GM12873 (cell line): ENCODE measurements around the gene IL24.

Source experiments
- TF ChIP-seq, protein P1 (sequence below): IDR thresholded peaks from 2 replicates; pipeline ENCODE4 v1.5.1; 2012; ENCODE audit warnings: low read depth, mild to moderate bottlenecking, moderate library complexity, low read length, control low read depth; ENCODE audit not compliant: insufficient read depth; ENCODE audit errors: missing control alignments

IL24 gene

DNA sequence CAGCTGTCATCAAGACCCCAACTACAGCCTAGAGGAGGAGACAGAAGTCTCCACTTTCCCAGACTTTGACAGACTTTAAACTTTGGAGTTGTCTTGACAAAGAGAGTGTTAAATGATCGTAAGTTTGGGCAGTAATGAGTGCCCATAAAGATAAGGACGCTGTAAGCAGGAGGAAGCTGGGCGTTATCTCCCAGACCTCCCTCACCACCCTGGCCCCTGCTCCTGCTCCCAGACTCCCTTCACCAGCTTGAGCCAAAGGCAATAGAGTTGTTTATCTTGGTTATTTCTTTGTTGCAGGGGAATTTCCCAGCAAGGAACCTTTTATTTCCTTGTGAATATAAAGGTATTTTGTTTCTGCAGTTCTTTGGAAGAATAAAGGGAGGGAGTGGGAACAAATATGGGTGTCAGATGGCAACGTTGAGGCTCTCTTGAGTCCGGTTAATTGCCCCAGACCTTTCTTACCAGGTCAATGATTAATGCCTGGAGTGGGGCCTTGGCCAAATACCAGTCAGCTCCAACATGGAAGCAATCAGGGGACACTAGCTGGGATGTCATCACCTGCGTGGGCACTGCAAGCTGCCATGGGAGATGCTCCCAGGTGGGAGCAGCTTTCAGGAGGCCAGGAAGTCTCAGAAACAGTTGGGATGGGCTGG lies 44.6 kb downstream of the IL24 start:
- TF ChIP-seq, protein P1, sequence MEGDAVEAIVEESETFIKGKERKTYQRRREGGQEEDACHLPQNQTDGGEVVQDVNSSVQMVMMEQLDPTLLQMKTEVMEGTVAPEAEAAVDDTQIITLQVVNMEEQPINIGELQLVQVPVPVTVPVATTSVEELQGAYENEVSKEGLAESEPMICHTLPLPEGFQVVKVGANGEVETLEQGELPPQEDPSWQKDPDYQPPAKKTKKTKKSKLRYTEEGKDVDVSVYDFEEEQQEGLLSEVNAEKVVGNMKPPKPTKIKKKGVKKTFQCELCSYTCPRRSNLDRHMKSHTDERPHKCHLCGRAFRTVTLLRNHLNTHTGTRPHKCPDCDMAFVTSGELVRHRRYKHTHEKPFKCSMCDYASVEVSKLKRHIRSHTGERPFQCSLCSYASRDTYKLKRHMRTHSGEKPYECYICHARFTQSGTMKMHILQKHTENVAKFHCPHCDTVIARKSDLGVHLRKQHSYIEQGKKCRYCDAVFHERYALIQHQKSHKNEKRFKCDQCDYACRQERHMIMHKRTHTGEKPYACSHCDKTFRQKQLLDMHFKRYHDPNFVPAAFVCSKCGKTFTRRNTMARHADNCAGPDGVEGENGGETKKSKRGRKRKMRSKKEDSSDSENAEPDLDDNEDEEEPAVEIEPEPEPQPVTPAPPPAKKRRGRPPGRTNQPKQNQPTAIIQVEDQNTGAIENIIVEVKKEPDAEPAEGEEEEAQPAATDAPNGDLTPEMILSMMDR, result no peak

DNA sequence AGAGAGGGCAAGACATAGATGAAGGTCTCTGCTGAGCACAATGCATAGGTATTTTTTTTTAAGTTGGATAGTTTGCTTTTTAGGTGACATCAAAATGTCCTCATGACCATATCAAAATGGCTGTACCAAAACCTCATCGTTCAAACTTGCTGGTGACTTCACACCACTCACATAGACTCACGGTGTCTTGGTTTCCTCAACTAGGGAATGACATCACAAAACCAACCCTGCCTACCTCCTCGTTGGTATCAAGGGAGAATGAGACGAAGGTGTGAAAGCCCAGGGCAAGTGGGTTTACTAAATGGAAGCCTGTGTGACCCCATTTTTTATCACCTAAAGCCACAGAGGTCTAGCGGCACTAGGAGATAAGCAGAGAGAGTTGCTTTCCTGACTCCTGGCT lies 47.5 kb downstream of the IL24 start:
- TF ChIP-seq, protein P1, result no peak

DNA sequence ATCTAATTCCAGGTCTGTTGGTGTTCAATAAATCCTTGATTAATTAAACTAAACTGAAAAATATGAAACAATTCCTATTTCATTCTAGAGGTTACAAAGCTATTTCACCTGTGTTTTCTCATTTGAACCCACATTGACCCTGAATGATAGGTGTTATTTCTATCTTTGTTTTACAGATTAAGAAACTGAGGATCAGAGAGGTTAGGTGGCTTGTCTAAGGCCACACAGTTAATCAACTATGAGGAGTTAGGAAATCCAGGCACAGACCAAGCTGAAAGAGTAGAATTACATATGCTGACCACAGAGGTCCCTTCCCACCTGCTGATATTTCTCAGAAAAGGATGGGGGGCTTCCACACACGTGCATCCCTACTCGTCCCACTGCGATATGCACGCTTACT lies 48.5 kb downstream of the IL24 start:
- TF ChIP-seq, protein P1, result no peak

DNA sequence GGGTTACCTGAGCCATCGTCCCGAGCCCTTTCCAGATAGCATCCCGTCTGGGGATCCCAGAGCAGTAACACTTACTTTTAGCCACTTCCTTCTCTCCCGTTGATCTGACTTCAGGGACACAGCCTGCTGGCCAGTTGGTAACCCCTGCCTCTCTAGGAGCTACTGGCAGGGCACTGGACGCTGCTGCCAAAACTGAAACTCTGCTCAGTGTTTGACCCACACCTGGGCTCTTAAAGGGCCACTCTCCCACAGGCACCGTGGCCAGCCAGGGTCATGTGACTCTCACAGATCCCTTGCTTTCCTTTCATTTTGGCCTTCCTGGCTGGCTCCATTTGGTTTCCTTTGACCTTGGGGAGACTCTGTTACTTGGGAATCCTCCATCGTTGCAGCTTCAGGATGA lies 49.0 kb downstream of the IL24 start, which contains the start of gene PIGR:
Gene PIGR (minus strand): TSS at position 206 of the 400 bp plus-strand sequence. CDS start 5,935 bp downstream, outside the sequence.
- TF ChIP-seq, protein P1, result no peak

DNA sequence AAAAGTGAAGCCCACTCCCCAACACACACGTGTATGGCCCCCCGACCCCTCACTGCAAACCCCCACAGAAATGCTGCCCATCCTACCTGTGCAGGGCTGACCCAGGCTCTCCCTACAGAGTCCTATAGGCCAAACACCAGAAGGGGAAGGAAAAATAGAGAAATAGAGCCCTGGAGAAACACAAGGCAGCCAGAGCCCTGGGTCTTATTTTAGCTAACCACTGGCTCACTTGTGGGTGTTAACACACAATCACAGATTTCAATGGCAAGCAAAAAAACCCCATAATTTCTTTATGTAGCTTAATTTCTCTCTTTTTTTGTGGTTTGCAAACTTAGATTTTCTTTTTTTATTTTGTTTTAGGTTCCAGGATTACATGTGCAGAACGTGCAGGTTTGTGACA lies 50.0 kb downstream of the IL24 start:
- TF ChIP-seq, protein P1, result no peak

DNA sequence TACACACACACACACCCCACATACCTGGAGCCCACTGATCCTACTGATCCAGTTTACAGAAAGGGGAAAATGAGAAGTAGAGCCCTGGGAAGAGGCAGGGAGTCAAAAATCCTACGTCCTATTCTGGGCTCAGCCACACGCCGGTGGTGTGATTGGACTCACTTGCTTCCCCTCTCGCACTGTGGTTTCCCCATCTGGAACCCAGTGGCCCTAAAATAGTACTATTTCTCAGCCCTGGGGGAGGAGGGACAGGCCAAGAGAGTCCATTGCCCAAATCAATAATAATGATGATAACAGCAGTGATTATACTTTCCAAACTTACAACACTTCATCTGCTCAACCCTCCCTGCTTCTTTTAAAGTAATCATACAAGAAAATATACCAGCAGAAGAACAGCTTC lies 52.0 kb downstream of the IL24 start:
- TF ChIP-seq, protein P1, result no peak

DNA sequence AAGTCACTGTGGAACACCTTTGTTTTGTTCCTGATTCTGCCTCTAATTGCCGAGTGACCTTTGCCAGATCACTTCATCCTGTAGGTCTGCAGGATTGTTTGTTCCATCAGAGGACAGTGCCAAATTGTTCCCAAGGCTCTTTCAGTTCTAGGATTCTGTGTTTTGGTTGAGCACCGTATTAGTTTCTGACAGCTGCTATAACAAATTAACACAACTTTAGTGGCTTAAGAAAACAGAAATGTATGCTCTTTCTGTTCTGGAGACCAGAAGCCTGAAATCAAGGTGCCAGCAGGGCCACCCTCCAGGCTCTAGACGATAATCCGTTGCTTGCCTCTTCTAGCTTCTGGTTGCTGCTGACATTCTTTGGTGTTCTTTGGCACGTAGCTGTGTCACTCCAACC lies 52.4 kb downstream of the IL24 start:
- TF ChIP-seq, protein P1, result no peak
